ENCODE measurements around the gene MGLL. TPM values are rescaled to one million over a fixed set of nuclear protein-coding genes. Genes with fewer than 3 reads are reported as not detected.

MGLL gene
- total RNA-seq, 2 experiments from 2014 or later = 0.10 to 0.25 TPM

DNA sequence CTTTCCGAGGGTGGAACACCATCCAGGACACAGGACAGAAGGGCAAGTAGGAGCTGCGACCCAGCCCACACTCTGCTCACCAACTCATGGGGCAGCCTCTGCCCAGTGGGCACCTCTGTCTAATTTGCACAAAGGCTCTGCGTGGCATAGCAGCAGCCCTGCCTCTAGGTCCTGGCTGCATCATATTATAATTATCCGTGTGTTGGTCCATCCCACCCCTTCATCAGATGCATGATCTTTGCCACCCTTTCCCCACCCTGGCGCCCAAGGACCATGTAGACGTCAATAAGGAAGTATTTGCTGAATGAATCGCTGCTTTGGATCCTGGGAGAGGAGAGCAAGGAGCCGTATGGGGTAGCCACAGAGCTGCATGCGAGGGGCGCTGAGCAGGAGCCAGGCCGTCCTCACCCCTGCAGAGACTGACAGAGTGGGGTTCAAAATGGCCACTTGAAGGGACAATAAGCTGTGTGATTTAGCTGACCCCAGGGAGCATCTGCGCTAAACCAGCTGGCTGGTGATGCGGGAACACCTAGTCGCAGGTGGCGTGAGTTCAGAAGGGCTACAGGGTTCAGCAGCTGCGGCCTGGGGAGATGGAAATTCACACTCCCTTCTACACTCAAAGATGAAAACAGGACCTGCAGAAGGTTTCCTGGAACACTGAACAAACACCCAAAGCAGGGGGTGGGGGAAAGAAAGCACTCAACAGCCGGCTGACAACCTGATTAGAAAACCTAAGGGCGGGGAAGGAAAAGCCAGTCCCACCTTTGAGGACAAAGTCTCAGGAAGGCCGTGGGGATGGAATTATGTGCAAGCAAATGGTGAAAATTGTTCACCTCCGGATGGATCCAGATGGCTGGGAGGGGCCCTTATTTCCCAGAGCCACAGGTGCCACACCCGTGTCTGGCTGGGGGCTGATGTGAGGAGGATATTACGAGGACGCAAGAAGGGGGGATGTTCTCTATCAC, 6.4 kb downstream of the MGLL start:
- Mint-ChIP-seq H3K4me1 (no peaks in the 10 kb centered on the region), H3K27me3 (peaks cover 11% of the 10 kb centered on the region), H3K9me3 (no peaks in the 10 kb centered on the region), H3K36me3 (ENCODE audit: low read depth) (no peaks in the 10 kb centered on the region), H3K4me3 (no peak overlapping the region), H3K27ac (no peak overlapping the region)
- ChIA-PET CTCF (no interaction called here), POLR2A (no interaction called here)
- no peak for DNase-seq

DNA sequence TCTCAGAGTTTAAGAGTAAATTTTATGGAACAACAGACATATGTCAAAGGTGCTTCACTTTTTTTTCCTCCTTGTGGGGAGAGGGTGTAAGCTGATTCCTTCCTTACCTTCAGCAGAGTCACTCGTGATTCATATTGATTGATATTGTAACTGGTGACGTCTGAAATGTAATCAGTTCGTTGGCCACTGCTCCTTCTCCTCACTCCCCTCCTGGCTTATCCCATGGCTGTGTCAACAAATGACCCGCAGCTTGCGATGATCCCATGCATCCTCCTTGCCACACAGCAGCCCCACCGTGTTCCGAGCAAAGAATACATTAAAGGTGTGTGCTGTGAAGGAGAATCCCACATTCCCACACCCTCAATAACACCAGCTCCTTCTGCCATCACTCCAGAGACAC, 7.3 kb downstream of the MGLL start:
- Mint-ChIP-seq H3K9me3 (no peaks in the 10 kb centered on the region), H3K4me1 (no peaks in the 10 kb centered on the region), H3K27me3 (peaks cover 2% of the 10 kb centered on the region), H3K36me3 (ENCODE audit: low read depth) (no peaks in the 10 kb centered on the region), H3K27ac (no peak overlapping the region), H3K4me3 (no peak overlapping the region)
- ChIA-PET POLR2A (no interaction called here), CTCF (no interaction called here)
- DNase-seq = no peak

DNA sequence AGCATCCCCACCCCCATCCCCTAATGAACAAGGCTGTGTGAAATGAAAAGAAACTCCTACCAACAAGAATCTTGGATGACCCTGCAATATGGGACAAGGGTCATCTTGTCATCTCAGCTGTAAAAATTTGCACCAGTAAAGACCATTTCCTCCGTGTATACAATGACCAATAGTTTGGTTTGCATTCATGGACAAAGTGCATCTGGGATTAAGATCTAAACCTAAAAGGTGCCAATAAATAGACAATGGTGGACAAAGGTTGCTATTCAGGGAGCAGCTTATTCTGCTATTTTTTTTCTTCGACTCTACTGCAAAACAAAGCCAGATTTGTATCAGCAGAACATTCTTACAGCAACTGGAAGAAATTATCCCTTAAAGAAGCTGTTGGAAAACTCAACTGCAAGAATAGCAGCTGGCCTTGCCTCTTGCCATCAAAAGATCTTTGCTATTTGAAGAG, 8.0 kb downstream of the MGLL start:
- CTCF ChIA-PET = interaction anchor here (0.6 kb wide), 1 partner anchor 877 kb away, joined by 3 read pairs; no protein-coding TSS in a partner anchor
- POLR2A ChIA-PET = no interaction called here
- no peak overlapping the region for H3K4me3 Mint-ChIP-seq
- DNase-seq = no peak
- no peaks in the 10 kb centered on the region for H3K4me1 Mint-ChIP-seq
- H3K27me3 Mint-ChIP-seq = peaks cover 2% of the 10 kb centered on the region
- H3K9me3 Mint-ChIP-seq = no peaks in the 10 kb centered on the region
- H3K27ac Mint-ChIP-seq = no peak overlapping the region
- H3K36me3 Mint-ChIP-seq (ENCODE audit: low read depth) = no peaks in the 10 kb centered on the region

DNA sequence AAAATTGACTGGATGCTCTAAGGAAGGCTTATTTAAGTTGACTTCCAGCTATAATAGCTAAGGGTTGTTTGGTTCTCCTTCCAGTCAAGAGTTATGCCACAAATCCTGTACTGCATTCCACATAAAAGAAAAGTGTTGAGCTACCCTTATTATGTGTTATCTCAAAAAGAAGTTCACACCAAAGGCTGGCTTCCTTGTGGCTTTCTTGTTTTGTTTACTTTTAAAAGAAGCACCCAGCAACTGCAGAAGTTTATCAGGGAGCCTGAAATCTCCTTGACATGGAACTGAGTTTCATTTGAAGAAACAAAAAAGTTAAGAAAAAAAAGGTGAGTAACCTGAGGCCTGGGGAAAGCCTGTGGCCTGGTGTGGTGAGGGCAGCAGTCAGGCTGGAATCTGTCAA, 10.2 kb downstream of the MGLL start:
- CTCF ChIA-PET = interaction anchor here (0.6 kb wide), 1 partner anchor 215 kb away, joined by 3 read pairs; no protein-coding TSS in a partner anchor

DNA sequence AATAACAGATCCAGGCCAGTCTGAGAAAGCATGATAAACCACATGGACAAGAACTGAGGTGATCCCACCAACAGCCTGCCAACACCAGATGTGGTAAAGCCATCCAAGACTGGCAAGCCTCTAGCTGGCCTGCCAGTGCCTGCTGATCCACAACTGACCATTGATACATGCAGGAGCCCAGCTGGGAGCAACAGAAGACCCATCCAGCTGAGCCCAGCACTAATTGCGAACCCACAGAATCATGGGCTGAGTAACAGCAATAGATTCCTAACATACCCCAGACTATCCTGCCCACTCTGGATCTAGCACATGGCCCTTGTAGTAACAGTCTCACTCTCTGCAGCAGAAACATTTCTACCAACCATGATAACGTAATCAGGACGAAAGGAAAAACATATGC, 10.6 kb downstream of the MGLL start:
- Mint-ChIP-seq H3K4me1 (peaks cover 5% of the 10 kb centered on the region), H3K4me3 (no peak overlapping the region), H3K27me3 (peaks cover 9% of the 10 kb centered on the region), H3K9me3 (peaks cover 5% of the 10 kb centered on the region), H3K36me3 (ENCODE audit: low read depth) (no peaks in the 10 kb centered on the region), H3K27ac (no peak overlapping the region)
- ChIA-PET POLR2A (no interaction called here), CTCF (interaction anchor here (0.6 kb wide), 1 partner anchor 215 kb away, joined by 3 read pairs; no protein-coding TSS in a partner anchor)
- DNase-seq = no peak

More for the DNA sequence above, 10.2 kb downstream of the MGLL start:
- Mint-ChIP-seq H3K36me3 (ENCODE audit: low read depth) (no peaks in the 10 kb centered on the region), H3K9me3 (peaks cover 5% of the 10 kb centered on the region), H3K27me3 (peaks cover 9% of the 10 kb centered on the region), H3K4me3 (no peak overlapping the region), H3K27ac (no peak overlapping the region), H3K4me1 (peaks cover 2% of the 10 kb centered on the region)
- DNase-seq = no peak
- POLR2A ChIA-PET = no interaction called here

DNA sequence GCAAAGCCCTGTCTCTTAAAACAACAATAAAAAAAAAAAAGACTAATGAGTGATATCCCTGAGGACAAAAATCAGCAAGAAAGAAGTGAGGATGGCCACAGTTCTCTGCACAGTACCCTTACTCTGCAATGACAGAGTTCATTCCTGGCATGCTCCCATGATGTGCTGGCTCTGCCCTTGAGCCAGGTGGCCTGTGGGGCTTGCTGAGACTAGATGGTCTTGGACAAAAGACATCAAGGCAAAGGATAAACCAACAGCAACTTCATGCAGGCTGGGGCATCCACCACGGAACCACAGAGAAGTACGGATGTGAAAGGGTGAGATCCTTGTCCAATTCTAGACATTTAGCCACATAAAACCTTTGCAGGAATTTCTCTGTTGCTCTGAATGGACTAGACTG, 12.7 kb downstream of the MGLL start:
- ChIA-PET CTCF (interaction anchor here (1.1 kb wide), 1 partner anchor 27 kb away, joined by 3 read pairs; no protein-coding TSS in a partner anchor), POLR2A (no interaction called here)
- Mint-ChIP-seq H3K4me3 (no peak overlapping the region), H3K27ac (no peak overlapping the region), H3K36me3 (ENCODE audit: low read depth) (no peaks in the 10 kb centered on the region), H3K27me3 (peaks cover 9% of the 10 kb centered on the region), H3K9me3 (peaks cover 5% of the 10 kb centered on the region), H3K4me1 (peaks cover 5% of the 10 kb centered on the region)
- no peak for DNase-seq

DNA sequence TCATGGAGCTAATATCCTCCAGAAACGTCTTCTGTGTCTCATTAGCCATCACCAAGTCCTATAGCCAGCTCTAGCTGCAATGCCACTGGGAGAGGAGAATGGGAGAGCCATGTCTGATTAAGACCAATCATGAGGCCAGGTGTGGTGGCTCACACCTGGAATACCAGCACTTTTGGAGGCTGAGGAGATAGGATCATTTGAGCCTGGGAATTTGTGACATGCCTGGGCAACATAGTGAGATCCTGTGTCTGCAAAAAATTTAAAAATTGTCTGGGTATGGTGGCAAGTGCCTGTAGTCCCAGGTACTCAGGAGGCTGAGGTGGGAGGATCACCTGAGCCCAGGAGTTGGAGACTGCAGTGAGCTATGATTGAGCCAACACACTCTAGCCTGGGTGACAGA, 13.1 kb downstream of the MGLL start:
- ChIA-PET CTCF (interaction anchor here (1.1 kb wide), 1 partner anchor 26 kb away, joined by 3 read pairs; no protein-coding TSS in a partner anchor), POLR2A (no interaction called here)
- H3K4me3 Mint-ChIP-seq = no peak overlapping the region
- H3K36me3 Mint-ChIP-seq (ENCODE audit: low read depth) = no peaks in the 10 kb centered on the region
- H3K27me3 Mint-ChIP-seq = peaks cover 8% of the 10 kb centered on the region
- no peak overlapping the region for H3K27ac Mint-ChIP-seq
- no peak for DNase-seq
- H3K9me3 Mint-ChIP-seq = peaks cover 5% of the 10 kb centered on the region
- peaks cover 5% of the 10 kb centered on the region for H3K4me1 Mint-ChIP-seq

DNA sequence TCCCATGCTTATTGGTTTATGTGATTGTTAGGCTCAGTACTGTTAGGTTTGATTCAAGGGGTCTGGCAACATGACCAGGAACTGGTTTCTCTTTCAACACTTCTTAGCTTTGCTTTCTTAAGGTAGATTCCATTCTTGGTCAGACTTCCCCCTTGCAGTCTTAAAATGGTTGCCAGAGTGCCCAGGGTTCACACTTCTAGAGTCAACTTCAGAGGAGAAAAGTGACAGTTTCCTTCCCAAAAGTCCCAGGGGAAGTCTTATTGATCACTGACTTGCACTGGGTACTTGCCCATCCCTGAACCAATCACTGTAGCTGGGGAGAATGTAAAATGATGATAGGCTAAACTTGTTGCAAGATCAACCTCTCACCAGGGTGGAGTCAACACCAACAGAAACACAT, 14.1 kb downstream of the MGLL start:
- no peaks in the 10 kb centered on the region for H3K36me3 Mint-ChIP-seq (ENCODE audit: low read depth)
- peaks cover 5% of the 10 kb centered on the region for H3K9me3 Mint-ChIP-seq
- no peak for DNase-seq
- POLR2A ChIA-PET = no interaction called here
- H3K4me3 Mint-ChIP-seq = no peak overlapping the region
- H3K27ac Mint-ChIP-seq = no peak overlapping the region
- CTCF ChIA-PET = interaction anchor here (1.1 kb wide), 1 partner anchor 25 kb away, joined by 3 read pairs; no protein-coding TSS in a partner anchor
- peaks cover 8% of the 10 kb centered on the region for H3K27me3 Mint-ChIP-seq
- H3K4me1 Mint-ChIP-seq = peaks cover 5% of the 10 kb centered on the region

DNA sequence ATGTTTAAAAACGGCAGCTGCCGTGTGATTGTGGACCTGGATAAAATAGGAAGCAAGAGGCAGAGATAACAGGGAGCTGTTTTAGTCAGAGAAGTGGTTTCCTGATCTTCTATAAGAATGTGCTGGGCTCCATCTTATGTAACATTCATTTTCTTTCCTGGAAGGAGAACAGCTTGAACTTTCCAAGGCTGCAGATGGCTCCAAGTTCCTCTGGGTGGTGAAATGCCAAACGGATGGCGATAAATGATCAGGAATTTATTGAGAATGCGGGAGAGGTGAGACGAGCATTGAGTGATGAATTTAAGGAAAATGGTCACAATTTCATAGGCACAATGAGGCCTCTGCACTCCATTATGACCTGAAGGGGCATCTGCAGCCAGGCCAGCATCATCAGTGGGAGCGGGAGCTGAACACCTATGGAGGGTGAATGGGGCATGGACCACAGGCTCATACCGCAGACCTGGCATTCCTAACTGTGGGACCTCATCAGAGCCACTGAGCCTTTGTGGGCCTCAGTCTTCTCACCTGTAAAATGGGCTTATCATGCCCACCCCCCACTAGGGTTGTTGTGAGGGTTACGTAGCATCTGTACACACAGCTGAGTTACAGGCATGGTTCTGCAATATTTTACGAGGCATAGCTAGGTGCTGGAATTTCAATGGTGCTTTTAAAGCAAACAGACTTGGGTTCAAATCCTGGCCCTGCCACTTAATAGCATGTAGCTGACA, 17.1 kb downstream of the MGLL start:
- H3K4me3 Mint-ChIP-seq = no peak overlapping the region
- H3K27me3 Mint-ChIP-seq = peaks cover 8% of the 10 kb centered on the region
- peaks cover 7% of the 10 kb centered on the region for H3K9me3 Mint-ChIP-seq
- POLR2A ChIA-PET = no interaction called here
- H3K27ac Mint-ChIP-seq = no peak overlapping the region
- DNase-seq = no peak
- CTCF ChIA-PET = no interaction called here
- H3K4me1 Mint-ChIP-seq = peaks cover 18% of the 10 kb centered on the region
- peaks cover 3% of the 10 kb centered on the region for H3K36me3 Mint-ChIP-seq (ENCODE audit: low read depth)

DNA sequence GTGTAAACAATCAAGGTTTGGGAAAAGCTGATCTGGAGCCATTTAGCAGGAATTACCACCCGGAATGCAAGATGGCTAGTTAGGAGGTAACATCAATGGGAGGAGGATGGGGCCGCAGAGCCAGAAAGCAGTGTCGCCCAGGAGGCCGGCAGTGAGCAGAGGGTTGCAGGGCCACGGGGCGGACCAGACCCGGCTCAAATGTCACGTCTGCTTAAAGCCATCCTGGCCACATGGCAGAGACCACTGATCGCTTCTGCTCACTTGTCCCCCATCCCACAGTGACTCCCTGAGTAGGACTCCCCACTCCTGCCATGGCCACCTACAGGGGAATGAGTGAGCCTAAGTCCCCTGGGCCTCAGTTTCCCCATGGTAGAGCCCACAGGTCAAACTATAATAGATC, 18.2 kb downstream of the MGLL start:
- no peak for DNase-seq
- H3K27me3 Mint-ChIP-seq = peaks cover 5% of the 10 kb centered on the region
- peaks cover 28% of the 10 kb centered on the region for H3K4me1 Mint-ChIP-seq
- CTCF ChIA-PET = interaction anchor here (0.5 kb wide), 1 partner anchor 1032 kb away, joined by 3 read pairs; no protein-coding TSS in a partner anchor
- peaks cover 3% of the 10 kb centered on the region for H3K36me3 Mint-ChIP-seq (ENCODE audit: low read depth)
- no peak overlapping the region for H3K4me3 Mint-ChIP-seq
- H3K27ac Mint-ChIP-seq = no peak overlapping the region
- H3K9me3 Mint-ChIP-seq = peaks cover 7% of the 10 kb centered on the region
- POLR2A ChIA-PET = no interaction called here

DNA sequence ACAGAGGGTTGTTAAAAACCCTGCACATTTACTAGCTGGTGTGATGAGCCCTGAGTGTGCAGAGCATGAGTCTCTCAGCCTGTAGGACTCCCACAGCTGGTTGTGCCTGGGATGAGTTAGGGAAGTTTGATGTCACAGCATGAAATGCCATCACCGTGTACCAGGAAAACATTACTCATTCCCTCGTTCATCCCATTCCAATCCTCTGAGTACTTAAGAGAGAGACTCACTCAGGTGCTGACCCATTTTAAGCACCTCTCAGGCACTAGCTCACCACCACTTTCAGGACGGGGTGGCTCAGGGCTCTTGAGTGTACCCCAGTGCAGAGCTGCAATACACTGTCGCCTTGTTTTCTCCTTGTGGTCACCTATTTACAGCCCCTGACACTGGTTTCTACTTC, 18.7 kb downstream of the MGLL start:
- peaks cover 28% of the 10 kb centered on the region for H3K4me1 Mint-ChIP-seq
- H3K36me3 Mint-ChIP-seq (ENCODE audit: low read depth) = peaks cover 3% of the 10 kb centered on the region
- peaks cover 7% of the 10 kb centered on the region for H3K9me3 Mint-ChIP-seq
- H3K27me3 Mint-ChIP-seq = peaks cover under 1% of the 10 kb centered on the region
- no peak overlapping the region for H3K4me3 Mint-ChIP-seq
- CTCF ChIA-PET = interaction anchor here (0.5 kb wide), 1 partner anchor 1031 kb away, joined by 3 read pairs; no protein-coding TSS in a partner anchor
- no peak overlapping the region for H3K27ac Mint-ChIP-seq
- no peak for DNase-seq
- POLR2A ChIA-PET = no interaction called here

DNA sequence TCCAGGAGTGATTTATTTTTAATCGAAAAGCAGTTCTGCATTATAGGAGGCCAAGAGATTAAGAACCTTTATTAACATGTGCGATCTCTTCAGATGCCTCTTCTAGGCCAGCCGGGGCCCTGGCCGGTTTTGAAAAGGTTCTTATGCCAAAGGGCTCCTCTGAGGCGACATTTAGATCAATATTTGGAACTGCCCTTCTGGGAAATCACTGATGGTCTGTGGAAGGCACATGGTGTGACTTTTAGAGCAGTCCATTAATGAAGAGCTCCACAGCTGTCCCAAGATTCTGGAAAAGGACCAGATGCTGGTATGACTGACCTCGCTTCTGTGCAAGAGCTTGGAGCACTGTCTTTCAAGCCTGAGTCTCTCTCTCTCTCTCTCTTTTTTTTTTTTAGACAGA, 19.7 kb downstream of the MGLL start:
- Mint-ChIP-seq H3K27me3 (no peaks in the 10 kb centered on the region), H3K9me3 (peaks cover 2% of the 10 kb centered on the region), H3K4me3 (no peak overlapping the region), H3K36me3 (ENCODE audit: low read depth) (peaks cover 3% of the 10 kb centered on the region), H3K4me1 (peaks cover 28% of the 10 kb centered on the region), H3K27ac (no peak overlapping the region)
- ChIA-PET CTCF (interaction anchor here (0.6 to 0.9 kb wide), 2 partner anchors 54 to 774 kb away, joined by 3 to 4 read pairs; no protein-coding TSS in a partner anchor), POLR2A (no interaction called here)
- DNase-seq = no peak
